ENCODE data around the gene SMPD3. TPM values are rescaled to one million over a fixed set of nuclear protein-coding genes. Genes with fewer than 3 reads are reported as not detected.
A peak's percentile ranks its signal among the peaks of the same experiment; 100 is the strongest.

Gene SMPD3
- total and polyA plus RNA-seq, 9 of the 15 experiments (the other 6 are each of a cell fraction or from before 2014, with no cell fraction given): 0.03 to 1.2 (median 0.18) TPM

DNA sequence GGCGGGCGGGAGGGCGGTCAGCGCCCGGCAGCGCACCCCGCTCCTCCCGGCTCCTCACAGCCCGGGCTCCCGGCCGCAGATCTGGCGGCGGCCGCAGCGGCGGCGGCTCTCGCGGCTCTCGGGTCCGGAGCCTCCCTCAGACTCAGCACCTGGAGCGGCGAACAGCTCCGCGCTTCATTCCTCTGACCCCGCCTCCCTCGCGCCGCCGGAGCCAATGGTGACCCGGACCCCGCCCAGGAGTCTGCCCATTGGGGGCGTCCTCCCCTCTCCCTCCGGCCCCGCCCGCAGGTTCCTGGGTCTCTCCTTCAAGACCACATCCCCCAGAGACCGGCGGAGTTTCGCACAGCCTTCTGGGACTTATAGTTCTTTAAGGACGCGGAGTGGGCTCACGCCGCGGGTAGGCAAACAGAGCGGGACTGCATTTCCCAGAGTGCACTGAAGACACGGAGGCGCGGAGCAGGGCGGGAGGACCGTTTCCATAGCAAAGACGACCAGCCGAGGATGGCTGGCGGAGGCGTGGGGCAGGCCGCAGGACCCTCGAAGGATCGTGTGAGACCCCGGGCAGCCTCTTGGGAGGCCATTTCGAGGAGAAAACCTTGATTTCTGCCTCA is at the start of gene SMPD3 (continued):
- TF ChIP-seq ZKSCAN3 (CRISPR knock-in tag; IDR thresholded peaks at IDR 0.05): no peak
- no peak for TF ChIP-seq PRPF4 (IDR thresholded peaks at IDR 0.05; ENCODE audit: insufficient read depth, low read depth, low read length, poor library complexity, severe bottlenecking)
- TF ChIP-seq ZBTB1 (CRISPR knock-in tag; IDR thresholded peaks at IDR 0.05; ENCODE audit: borderline replicate concordance, low read depth): peak; percentile 92; the same call in 1 of the 2 replicates
- TF ChIP-seq RAD51 (IDR thresholded peaks at IDR 0.05; ENCODE audit: borderline replicate concordance, low read depth): no peak
- TF ChIP-seq MBD2 (IDR thresholded peaks at IDR 0.05; ENCODE audit: borderline replicate concordance, low read depth): peak; percentile 42; the same call in 1 of the 2 replicates
- 0 out of 2 replicates have a peak, but pooled peaks have one; percentile 31 for TF ChIP-seq LCOR (CRISPR knock-in tag; IDR thresholded peaks at IDR 0.05)
- TF ChIP-seq, protein P1, sequence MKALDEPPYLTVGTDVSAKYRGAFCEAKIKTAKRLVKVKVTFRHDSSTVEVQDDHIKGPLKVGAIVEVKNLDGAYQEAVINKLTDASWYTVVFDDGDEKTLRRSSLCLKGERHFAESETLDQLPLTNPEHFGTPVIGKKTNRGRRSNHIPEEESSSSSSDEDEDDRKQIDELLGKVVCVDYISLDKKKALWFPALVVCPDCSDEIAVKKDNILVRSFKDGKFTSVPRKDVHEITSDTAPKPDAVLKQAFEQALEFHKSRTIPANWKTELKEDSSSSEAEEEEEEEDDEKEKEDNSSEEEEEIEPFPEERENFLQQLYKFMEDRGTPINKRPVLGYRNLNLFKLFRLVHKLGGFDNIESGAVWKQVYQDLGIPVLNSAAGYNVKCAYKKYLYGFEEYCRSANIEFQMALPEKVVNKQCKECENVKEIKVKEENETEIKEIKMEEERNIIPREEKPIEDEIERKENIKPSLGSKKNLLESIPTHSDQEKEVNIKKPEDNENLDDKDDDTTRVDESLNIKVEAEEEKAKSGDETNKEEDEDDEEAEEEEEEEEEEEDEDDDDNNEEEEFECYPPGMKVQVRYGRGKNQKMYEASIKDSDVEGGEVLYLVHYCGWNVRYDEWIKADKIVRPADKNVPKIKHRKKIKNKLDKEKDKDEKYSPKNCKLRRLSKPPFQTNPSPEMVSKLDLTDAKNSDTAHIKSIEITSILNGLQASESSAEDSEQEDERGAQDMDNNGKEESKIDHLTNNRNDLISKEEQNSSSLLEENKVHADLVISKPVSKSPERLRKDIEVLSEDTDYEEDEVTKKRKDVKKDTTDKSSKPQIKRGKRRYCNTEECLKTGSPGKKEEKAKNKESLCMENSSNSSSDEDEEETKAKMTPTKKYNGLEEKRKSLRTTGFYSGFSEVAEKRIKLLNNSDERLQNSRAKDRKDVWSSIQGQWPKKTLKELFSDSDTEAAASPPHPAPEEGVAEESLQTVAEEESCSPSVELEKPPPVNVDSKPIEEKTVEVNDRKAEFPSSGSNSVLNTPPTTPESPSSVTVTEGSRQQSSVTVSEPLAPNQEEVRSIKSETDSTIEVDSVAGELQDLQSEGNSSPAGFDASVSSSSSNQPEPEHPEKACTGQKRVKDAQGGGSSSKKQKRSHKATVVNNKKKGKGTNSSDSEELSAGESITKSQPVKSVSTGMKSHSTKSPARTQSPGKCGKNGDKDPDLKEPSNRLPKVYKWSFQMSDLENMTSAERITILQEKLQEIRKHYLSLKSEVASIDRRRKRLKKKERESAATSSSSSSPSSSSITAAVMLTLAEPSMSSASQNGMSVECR (CRISPR knock-in tag; IDR thresholded peaks at IDR 0.05): 0 out of 2 replicates have a peak, but pooled peaks have one; percentile 45
- TF ChIP-seq, protein P2, sequence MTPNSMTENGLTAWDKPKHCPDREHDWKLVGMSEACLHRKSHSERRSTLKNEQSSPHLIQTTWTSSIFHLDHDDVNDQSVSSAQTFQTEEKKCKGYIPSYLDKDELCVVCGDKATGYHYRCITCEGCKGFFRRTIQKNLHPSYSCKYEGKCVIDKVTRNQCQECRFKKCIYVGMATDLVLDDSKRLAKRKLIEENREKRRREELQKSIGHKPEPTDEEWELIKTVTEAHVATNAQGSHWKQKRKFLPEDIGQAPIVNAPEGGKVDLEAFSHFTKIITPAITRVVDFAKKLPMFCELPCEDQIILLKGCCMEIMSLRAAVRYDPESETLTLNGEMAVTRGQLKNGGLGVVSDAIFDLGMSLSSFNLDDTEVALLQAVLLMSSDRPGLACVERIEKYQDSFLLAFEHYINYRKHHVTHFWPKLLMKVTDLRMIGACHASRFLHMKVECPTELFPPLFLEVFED (CRISPR knock-in tag; conservative IDR thresholded peaks at IDR 0.05): no peak
- TF ChIP-seq, protein P3, sequence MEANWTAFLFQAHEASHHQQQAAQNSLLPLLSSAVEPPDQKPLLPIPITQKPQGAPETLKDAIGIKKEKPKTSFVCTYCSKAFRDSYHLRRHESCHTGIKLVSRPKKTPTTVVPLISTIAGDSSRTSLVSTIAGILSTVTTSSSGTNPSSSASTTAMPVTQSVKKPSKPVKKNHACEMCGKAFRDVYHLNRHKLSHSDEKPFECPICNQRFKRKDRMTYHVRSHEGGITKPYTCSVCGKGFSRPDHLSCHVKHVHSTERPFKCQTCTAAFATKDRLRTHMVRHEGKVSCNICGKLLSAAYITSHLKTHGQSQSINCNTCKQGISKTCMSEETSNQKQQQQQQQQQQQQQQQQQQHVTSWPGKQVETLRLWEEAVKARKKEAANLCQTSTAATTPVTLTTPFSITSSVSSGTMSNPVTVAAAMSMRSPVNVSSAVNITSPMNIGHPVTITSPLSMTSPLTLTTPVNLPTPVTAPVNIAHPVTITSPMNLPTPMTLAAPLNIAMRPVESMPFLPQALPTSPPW (CRISPR knock-in tag; IDR thresholded peaks at IDR 0.05): peak; percentile 72
